HEK293 (cell line): ENCODE results near the gene DCD.

Experiments
- CTCF ChIA-PET: fragments of 350-600 bp; formaldehyde crosslinking; extraction: SDS; loops from one replicate; lab custom pipeline; 2021; ENCODE audit warnings: antibody characterized with exemption; lab: Yijun Ruan, JAX
- POLR2A ChIA-PET: fragments of 300-600 bp; formaldehyde crosslinking; extraction: SDS; loops from one replicate; lab custom pipeline; 2020; ENCODE audit warnings: antibody characterized with exemption, inconsistent platforms; lab: Yijun Ruan, JAX
- H3K27ac ChIP-seq: fragments of 200-500 bp; sonication (Bioruptor generic); 2 replicates; pipeline ENCODE4 v1.5.1; 2014; ENCODE audit warnings: low read depth, low read length, control low read depth, inconsistent platforms; ENCODE audit errors: extremely low read depth
- H3K36me3 ChIP-seq, 2 experiments: fragments of 200-500 bp in 1 of 2; sonication (Bioruptor generic) in 1 of 2; 1 replicate in 1 of 2; 2 replicates in 1 of 2; pipeline ENCODE4 v1.5.1; 2014 to 2017; ENCODE audit warnings: inconsistent platforms in 2 of 2, low read length in 2 of 2; ENCODE audit not compliant: control insufficient read depth in 2 of 2, insufficient read depth in 1 of 2
- H3K4me1 ChIP-seq: fragments of 200-500 bp; sonication (Bioruptor generic); 2 replicates; pipeline ENCODE4 v1.5.1; 2014; ENCODE audit warnings: mild to moderate bottlenecking, low read length, inconsistent platforms; ENCODE audit not compliant: control insufficient read depth, insufficient read depth
- H3K4me3 ChIP-seq: 2 replicates; pipeline ENCODE4 v1.5.1; 2011; ENCODE audit warnings: low read depth, mild to moderate bottlenecking, control low read depth, low read length, moderate library complexity
- H3K9me3 ChIP-seq: fragments of 200-500 bp; sonication (Bioruptor generic); 2 replicates; pipeline ENCODE4 v1.5.1; 2014; ENCODE audit warnings: low read depth, low read length, inconsistent platforms; ENCODE audit not compliant: control insufficient read depth, insufficient read depth
- ATF2 ChIP-seq: fragments of 450-650 bp; formaldehyde crosslinking; IDR thresholded peaks from 2 replicates; pipeline ENCODE4 v1.5.1; 2016; ENCODE audit warnings: missing biosample characterization, missing genetic modification characterization, low read depth
- EGR2 ChIP-seq: fragments of 450-650 bp; formaldehyde crosslinking; IDR thresholded peaks from 2 replicates; pipeline ENCODE4 v1.5.1; 2016; ENCODE audit warnings: low read depth, missing biosample characterization, missing genetic modification characterization
- GLIS2 ChIP-seq: fragments of 450-650 bp; formaldehyde crosslinking; IDR thresholded peaks from 2 replicates; pipeline ENCODE4 v1.5.1; 2016; ENCODE audit warnings: missing biosample characterization, missing genetic modification characterization
- KLF17 ChIP-seq: fragments of 450-650 bp; formaldehyde crosslinking; IDR thresholded peaks from 2 replicates; pipeline ENCODE4 v1.5.1; 2016; ENCODE audit warnings: missing biosample characterization, missing genetic modification characterization
- MEIS1 ChIP-seq: sonication (generic); formaldehyde crosslinking; IDR thresholded peaks from 2 replicates; pipeline ENCODE4 v1.8.1; 2022; ENCODE audit warnings: missing genetic modification reagents, mild to moderate bottlenecking, borderline replicate concordance
- SP7 ChIP-seq: fragments of 450-650 bp; formaldehyde crosslinking; IDR thresholded peaks from 2 replicates; pipeline ENCODE4 v1.5.1; 2016; ENCODE audit warnings: missing biosample characterization, missing genetic modification characterization
- TCF7L2 ChIP-seq: IDR thresholded peaks from 2 replicates; pipeline ENCODE4 v1.6.1; 2011; ENCODE audit warnings: low read depth, mild to moderate bottlenecking, inconsistent platforms, low read length, moderate library complexity, borderline replicate concordance
- TSHZ1 ChIP-seq: fragments of 450-650 bp; formaldehyde crosslinking; IDR thresholded peaks from 2 replicates; pipeline ENCODE4 v1.5.1; 2016; ENCODE audit warnings: missing biosample characterization, missing genetic modification characterization, borderline replicate concordance
- ZEB2 ChIP-seq: fragments of 450-650 bp; formaldehyde crosslinking; IDR thresholded peaks from 2 replicates; pipeline ENCODE4 v1.5.1; 2016; ENCODE audit warnings: missing biosample characterization, missing genetic modification characterization
- ZNF157 ChIP-seq: fragments of 450-650 bp; formaldehyde crosslinking; IDR thresholded peaks from 2 replicates; pipeline ENCODE4 v1.5.1; 2016; ENCODE audit warnings: missing biosample characterization, missing genetic modification characterization
- ZNF2 ChIP-seq: fragments of 450-650 bp; formaldehyde crosslinking; IDR thresholded peaks from 2 replicates; pipeline ENCODE4 v1.5.1; 2016; ENCODE audit warnings: missing biosample characterization, missing genetic modification characterization
- ZNF239 ChIP-seq: fragments of 450-650 bp; formaldehyde crosslinking; IDR thresholded peaks from 2 replicates; pipeline ENCODE4 v1.5.1; 2016; ENCODE audit warnings: missing biosample characterization, missing genetic modification characterization
- ZNF266 ChIP-seq: fragments of 450-650 bp; formaldehyde crosslinking; IDR thresholded peaks from 2 replicates; pipeline ENCODE4 v1.5.1; 2016; ENCODE audit warnings: missing biosample characterization, missing genetic modification characterization, low read depth
- ZNF302 ChIP-seq: fragments of 450-650 bp; formaldehyde crosslinking; IDR thresholded peaks from 2 replicates; pipeline ENCODE4 v1.5.1; 2016; ENCODE audit warnings: missing biosample characterization, missing genetic modification characterization, low read depth
- ZNF354C ChIP-seq: fragments of 450-650 bp; formaldehyde crosslinking; IDR thresholded peaks from 2 replicates; pipeline ENCODE4 v1.5.1; 2016; ENCODE audit warnings: missing biosample characterization, missing genetic modification characterization, low read depth, borderline replicate concordance
- ZNF398 ChIP-seq: fragments of 450-650 bp; formaldehyde crosslinking; IDR thresholded peaks from 2 replicates; pipeline ENCODE4 v1.5.1; 2017; ENCODE audit warnings: missing biosample characterization, missing genetic modification characterization
- ZNF423 ChIP-seq: fragments of 450-650 bp; formaldehyde crosslinking; IDR thresholded peaks from 2 replicates; pipeline ENCODE4 v1.5.1; 2016; ENCODE audit warnings: missing biosample characterization, missing genetic modification characterization
- ZNF433 ChIP-seq: fragments of 450-650 bp; formaldehyde crosslinking; IDR thresholded peaks from 2 replicates; pipeline ENCODE4 v1.5.1; 2016; ENCODE audit warnings: missing biosample characterization, missing genetic modification characterization, low read depth
- ZNF510 ChIP-seq: fragments of 450-650 bp; formaldehyde crosslinking; IDR thresholded peaks from 2 replicates; pipeline ENCODE4 v1.5.1; 2018; ENCODE audit warnings: mild to moderate bottlenecking, missing genetic modification characterization, missing biosample characterization; ENCODE audit not compliant: insufficient replicate concordance
- ZNF548 ChIP-seq: fragments of 450-650 bp; formaldehyde crosslinking; IDR thresholded peaks from 2 replicates; pipeline ENCODE4 v1.5.1; 2016; ENCODE audit warnings: missing biosample characterization, missing genetic modification characterization
- ZNF560 ChIP-seq: fragments of 450-650 bp; formaldehyde crosslinking; IDR thresholded peaks from 2 replicates; pipeline ENCODE4 v1.5.1; 2017; ENCODE audit warnings: missing biosample characterization, missing genetic modification characterization, borderline replicate concordance
- ZNF629 ChIP-seq: fragments of 450-650 bp; formaldehyde crosslinking; IDR thresholded peaks from 2 replicates; pipeline ENCODE4 v1.5.1; 2017; ENCODE audit warnings: missing biosample characterization, missing genetic modification characterization
- ZNF670 ChIP-seq: fragments of 450-650 bp; formaldehyde crosslinking; IDR thresholded peaks from 2 replicates; pipeline ENCODE4 v1.5.1; 2016; ENCODE audit warnings: missing biosample characterization, missing genetic modification characterization, low read depth
- ZNF692 ChIP-seq: fragments of 450-650 bp; formaldehyde crosslinking; IDR thresholded peaks from 2 replicates; pipeline ENCODE4 v1.5.1; 2016; ENCODE audit warnings: missing biosample characterization, missing genetic modification characterization
- ZNF701 ChIP-seq: fragments of 450-650 bp; formaldehyde crosslinking; IDR thresholded peaks from 2 replicates; pipeline ENCODE4 v1.5.1; 2016; ENCODE audit warnings: missing biosample characterization, missing genetic modification characterization
- ZNF837 ChIP-seq: fragments of 450-650 bp; formaldehyde crosslinking; IDR thresholded peaks from 2 replicates; pipeline ENCODE4 v1.5.1; 2016; ENCODE audit warnings: missing biosample characterization, missing genetic modification characterization

The DCD gene

GRCh38 chr12:54661048-54661447 is 12.9 kb upstream of the DCD start:
- Histone ChIP-seq H3K9me3 (no peaks in the 10 kb centered on the region), H3K27ac (no peak overlapping the region), H3K4me1 (peaks cover 5% of the 10 kb centered on the region; the same call in 1 of the 2 replicates), H3K36me3 (no peaks in the 10 kb centered on the region), H3K4me3 (no peak overlapping the region)
- ChIA-PET CTCF (interaction anchor here (0.5 to 1.5 kb wide), 2 partner anchors 9 to 105 kb away, joined by 3 to 5 read pairs; no protein-coding TSS in a partner anchor), POLR2A (no interaction called here)
- no peak for TF ChIP-seq ZNF433 (tag by site-specific recombination)
- no peak for TF ChIP-seq ATF2 (tag by site-specific recombination)
- no peak for TF ChIP-seq ZNF692 (tag by site-specific recombination)
- TF ChIP-seq ZNF548 (tag by site-specific recombination): no peak
- no peak for TF ChIP-seq ZNF423 (tag by site-specific recombination)
- no peak for TF ChIP-seq ZNF670 (tag by site-specific recombination)
- no peak for TF ChIP-seq ZEB2 (tag by site-specific recombination)
- TF ChIP-seq GLIS2 (tag by site-specific recombination): no peak
- TF ChIP-seq ZNF266 (tag by site-specific recombination): no peak
- no peak for TF ChIP-seq ZNF157
- TF ChIP-seq ZNF354C (tag by site-specific recombination): no peak

- peaks cover 5% of the 10 kb centered on the region; the same call in 1 of the 2 replicates for H3K4me1 ChIP-seq
- H3K9me3 ChIP-seq: no peaks in the 10 kb centered on the region
- no peak overlapping the region for H3K4me3 ChIP-seq
- no peak overlapping the region for H3K27ac ChIP-seq
- CTCF ChIA-PET: interaction anchor here (0.5 to 2.5 kb wide), 6 partner anchors 8 to 133 kb away, joined by 3 to 18 read pairs (median 8); no protein-coding TSS in a partner anchor
- H3K36me3 ChIP-seq: no peaks in the 10 kb centered on the region
- POLR2A ChIA-PET: no interaction called here
- no peak for TF ChIP-seq ZNF398 (tag by site-specific recombination)
- TF ChIP-seq ZNF157: no peak
- no peak for TF ChIP-seq ZNF837 (tag by site-specific recombination)
- TF ChIP-seq ZNF239: no peak
- TF ChIP-seq MEIS1 (CRISPR knock-in tag): no peak
- no peak for TF ChIP-seq ZNF510 (tag by site-specific recombination)
- no peak for TF ChIP-seq EGR2 (tag by site-specific recombination)
- no peak for TF ChIP-seq TCF7L2
- no peak for TF ChIP-seq ZNF670 (tag by site-specific recombination)
- TF ChIP-seq ZNF302 (tag by site-specific recombination): no peak
- no peak for TF ChIP-seq SP7 (tag by site-specific recombination)
- TF ChIP-seq TSHZ1 (tag by site-specific recombination): no peak
- TF ChIP-seq ZNF2 (tag by site-specific recombination): no peak
- no peak for TF ChIP-seq KLF17
- TF ChIP-seq ZNF560: no peak
- TF ChIP-seq ZNF629 (tag by site-specific recombination): no peak
- TF ChIP-seq ZNF701 (tag by site-specific recombination): no peak
These were observed 12.3 kb upstream of the DCD start for GRCh38 chr12:54660320-54660962.
